ENCODE data around the gene ARFGAP3. TPM values are rescaled to one million over a fixed set of nuclear protein-coding genes. Genes with fewer than 3 reads are reported as not detected.
A peak's percentile ranks its signal among the peaks of the same experiment; 100 is the strongest.

ARFGAP3 gene
- total RNA-seq, 1 experiment from 2014 or later, result 16.9 TPM

DNA sequence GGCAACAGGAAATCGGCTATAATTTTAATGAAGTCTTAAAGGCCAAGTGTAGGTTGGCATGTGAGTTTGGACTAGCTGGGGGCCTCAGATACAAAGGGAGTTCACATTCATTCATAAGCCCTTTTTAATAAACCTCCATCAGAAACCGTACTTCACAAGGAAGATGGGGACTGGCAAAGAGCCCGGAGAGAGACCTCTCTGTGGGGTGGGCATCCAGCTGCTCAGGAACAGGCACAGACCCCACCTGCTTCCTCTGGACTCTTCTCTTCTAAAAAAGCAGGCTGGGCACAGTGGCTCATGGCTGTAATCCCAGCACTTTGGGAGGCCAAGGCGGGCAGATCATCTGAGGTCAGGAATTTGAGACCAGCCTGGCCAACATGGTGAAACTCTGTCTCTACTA is 3.9 kb upstream of the ARFGAP3 start (continued):
- TF ChIP-seq, protein P1, sequence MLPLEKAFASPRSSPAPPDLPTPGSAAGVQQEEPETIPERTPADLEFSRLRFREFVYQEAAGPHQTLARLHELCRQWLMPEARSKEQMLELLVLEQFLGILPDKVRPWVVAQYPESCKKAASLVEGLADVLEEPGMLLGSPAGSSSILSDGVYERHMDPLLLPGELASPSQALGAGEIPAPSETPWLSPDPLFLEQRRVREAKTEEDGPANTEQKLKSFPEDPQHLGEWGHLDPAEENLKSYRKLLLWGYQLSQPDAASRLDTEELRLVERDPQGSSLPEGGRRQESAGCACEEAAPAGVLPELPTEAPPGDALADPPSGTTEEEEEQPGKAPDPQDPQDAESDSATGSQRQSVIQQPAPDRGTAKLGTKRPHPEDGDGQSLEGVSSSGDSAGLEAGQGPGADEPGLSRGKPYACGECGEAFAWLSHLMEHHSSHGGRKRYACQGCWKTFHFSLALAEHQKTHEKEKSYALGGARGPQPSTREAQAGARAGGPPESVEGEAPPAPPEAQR (CRISPR knock-in tag; IDR thresholded peaks at IDR 0.05), result no peak
- TF ChIP-seq, protein P2, sequence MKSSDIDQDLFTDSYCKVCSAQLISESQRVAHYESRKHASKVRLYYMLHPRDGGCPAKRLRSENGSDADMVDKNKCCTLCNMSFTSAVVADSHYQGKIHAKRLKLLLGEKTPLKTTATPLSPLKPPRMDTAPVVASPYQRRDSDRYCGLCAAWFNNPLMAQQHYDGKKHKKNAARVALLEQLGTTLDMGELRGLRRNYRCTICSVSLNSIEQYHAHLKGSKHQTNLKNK (CRISPR knock-in tag; IDR thresholded peaks at IDR 0.05), result no peak
- TF ChIP-seq, protein P3, sequence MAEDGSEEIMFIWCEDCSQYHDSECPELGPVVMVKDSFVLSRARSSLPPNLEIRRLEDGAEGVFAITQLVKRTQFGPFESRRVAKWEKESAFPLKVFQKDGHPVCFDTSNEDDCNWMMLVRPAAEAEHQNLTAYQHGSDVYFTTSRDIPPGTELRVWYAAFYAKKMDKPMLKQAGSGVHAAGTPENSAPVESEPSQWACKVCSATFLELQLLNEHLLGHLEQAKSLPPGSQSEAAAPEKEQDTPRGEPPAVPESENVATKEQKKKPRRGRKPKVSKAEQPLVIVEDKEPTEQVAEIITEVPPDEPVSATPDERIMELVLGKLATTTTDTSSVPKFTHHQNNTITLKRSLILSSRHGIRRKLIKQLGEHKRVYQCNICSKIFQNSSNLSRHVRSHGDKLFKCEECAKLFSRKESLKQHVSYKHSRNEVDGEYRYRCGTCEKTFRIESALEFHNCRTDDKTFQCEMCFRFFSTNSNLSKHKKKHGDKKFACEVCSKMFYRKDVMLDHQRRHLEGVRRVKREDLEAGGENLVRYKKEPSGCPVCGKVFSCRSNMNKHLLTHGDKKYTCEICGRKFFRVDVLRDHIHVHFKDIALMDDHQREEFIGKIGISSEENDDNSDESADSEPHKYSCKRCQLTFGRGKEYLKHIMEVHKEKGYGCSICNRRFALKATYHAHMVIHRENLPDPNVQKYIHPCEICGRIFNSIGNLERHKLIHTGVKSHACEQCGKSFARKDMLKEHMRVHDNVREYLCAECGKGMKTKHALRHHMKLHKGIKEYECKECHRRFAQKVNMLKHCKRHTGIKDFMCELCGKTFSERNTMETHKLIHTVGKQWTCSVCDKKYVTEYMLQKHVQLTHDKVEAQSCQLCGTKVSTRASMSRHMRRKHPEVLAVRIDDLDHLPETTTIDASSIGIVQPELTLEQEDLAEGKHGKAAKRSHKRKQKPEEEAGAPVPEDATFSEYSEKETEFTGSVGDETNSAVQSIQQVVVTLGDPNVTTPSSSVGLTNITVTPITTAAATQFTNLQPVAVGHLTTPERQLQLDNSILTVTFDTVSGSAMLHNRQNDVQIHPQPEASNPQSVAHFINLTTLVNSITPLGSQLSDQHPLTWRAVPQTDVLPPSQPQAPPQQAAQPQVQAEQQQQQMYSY (CRISPR knock-in tag; IDR thresholded peaks at IDR 0.05), result no peak
- TF ChIP-seq FOXP1 (CRISPR knock-in tag; IDR thresholded peaks at IDR 0.05; ENCODE audit: borderline replicate concordance) (no peak), PRRX2 (CRISPR knock-in tag; IDR thresholded peaks at IDR 0.05) (no peak), GRHL2 (CRISPR knock-in tag; IDR thresholded peaks at IDR 0.05; ENCODE audit: insufficient replicate concordance, severe bottlenecking) (no peak)

DNA sequence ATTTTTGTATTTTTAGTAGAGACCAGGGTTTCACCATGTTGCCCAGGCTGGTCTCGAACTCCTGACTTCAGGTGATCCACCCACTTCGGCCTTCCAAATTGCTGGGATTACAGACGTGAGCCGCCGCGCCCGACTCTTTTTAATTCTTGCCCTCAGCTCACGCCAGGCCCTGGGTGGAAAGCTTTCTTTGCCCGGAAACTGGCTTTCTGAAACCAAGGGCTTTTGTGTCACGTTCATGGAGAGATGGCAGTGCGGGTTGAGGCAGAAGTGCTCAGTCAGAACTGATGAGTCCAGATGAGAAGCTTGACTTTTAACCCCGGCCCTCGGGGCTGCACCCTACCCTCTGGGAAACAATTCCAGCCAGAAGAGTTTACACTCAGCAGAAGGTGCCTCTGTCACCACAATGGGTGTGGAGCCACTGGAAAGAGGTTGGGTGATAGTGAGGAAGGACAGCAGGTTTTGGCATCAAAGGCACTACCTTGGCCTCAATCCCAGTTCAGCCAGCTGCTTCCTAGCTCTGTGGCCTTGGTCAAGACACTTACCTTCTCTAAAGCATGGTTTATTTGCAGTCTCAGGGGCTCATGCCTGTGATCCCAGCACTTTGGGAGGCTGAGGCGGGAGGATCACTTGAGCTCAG is 890 bp upstream of the ARFGAP3 start:
- peaks cover 4% of the 10 kb centered on the region; the same call in 1 of the 2 replicates for H3K4me1 Mint-ChIP-seq
- TF ChIP-seq, protein P4, sequence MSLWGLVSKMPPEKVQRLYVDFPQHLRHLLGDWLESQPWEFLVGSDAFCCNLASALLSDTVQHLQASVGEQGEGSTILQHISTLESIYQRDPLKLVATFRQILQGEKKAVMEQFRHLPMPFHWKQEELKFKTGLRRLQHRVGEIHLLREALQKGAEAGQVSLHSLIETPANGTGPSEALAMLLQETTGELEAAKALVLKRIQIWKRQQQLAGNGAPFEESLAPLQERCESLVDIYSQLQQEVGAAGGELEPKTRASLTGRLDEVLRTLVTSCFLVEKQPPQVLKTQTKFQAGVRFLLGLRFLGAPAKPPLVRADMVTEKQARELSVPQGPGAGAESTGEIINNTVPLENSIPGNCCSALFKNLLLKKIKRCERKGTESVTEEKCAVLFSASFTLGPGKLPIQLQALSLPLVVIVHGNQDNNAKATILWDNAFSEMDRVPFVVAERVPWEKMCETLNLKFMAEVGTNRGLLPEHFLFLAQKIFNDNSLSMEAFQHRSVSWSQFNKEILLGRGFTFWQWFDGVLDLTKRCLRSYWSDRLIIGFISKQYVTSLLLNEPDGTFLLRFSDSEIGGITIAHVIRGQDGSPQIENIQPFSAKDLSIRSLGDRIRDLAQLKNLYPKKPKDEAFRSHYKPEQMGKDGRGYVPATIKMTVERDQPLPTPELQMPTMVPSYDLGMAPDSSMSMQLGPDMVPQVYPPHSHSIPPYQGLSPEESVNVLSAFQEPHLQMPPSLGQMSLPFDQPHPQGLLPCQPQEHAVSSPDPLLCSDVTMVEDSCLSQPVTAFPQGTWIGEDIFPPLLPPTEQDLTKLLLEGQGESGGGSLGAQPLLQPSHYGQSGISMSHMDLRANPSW (CRISPR knock-in tag; conservative IDR thresholded peaks at IDR 0.05; ENCODE audit: low read depth), result no peak
- TF ChIP-seq, protein P5, sequence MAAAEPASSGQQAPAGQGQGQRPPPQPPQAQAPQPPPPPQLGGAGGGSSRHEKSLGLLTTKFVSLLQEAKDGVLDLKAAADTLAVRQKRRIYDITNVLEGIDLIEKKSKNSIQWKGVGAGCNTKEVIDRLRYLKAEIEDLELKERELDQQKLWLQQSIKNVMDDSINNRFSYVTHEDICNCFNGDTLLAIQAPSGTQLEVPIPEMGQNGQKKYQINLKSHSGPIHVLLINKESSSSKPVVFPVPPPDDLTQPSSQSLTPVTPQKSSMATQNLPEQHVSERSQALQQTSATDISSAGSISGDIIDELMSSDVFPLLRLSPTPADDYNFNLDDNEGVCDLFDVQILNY (CRISPR knock-in tag; IDR thresholded peaks at IDR 0.05), result no peak
- TF ChIP-seq JUN (CRISPR knock-in tag; IDR thresholded peaks at IDR 0.05), result no peak
- TF ChIP-seq ESRRA (CRISPR knock-in tag; IDR thresholded peaks at IDR 0.05; ENCODE audit: borderline replicate concordance), result no peak
- TF ChIP-seq ATF1 (CRISPR knock-in tag; IDR thresholded peaks at IDR 0.05), result no peak
- CTCF ChIA-PET, result interaction anchor here (0.5 to 3.1 kb wide), 5 partner anchors 9 to 330 kb away, joined by 3 to 43 read pairs (median 3); no protein-coding TSS in a partner anchor
- DNase-seq (ENCODE audit: low spot score) (no peak), ATAC-seq (no peak)
- H3K36me3 Mint-ChIP-seq, result no peaks in the 10 kb centered on the region
- POLR2A ChIA-PET, result interaction anchor here (0.5 to 2.3 kb wide), 3 partner anchors 102 to 242 kb away, joined by 3 to 12 read pairs (median 5); partner anchors contain the start of gene PACSIN2
- H3K27me3 Mint-ChIP-seq (ENCODE audit: low read depth), result peaks cover 45% of the 10 kb centered on the region
- peaks cover 4% of the 10 kb centered on the region for H3K9me3 Mint-ChIP-seq
- H3K4me3 Mint-ChIP-seq, result peak overlapping the region; percentile 20; the same call in 1 of the 2 replicates
- H3K27ac Mint-ChIP-seq, result no peak overlapping the region

All from WTC11 (cell line).